Measurements from ENCODE around the gene MRPL2.
A peak's percentile ranks its signal among the peaks of the same experiment; 100 is the strongest.

MRPL2 gene

GRCh38 chr6:43075670-43076463, 16.6 kb upstream of the MRPL2 start, which contains the start of gene PTK7:
Gene PTK7, plus strand, starts transcription at chr6:43076314. Its CDS starts 175 bp downstream, at chr6:43076489.
- TF ChIP-seq POLR2A (IDR thresholded peaks at IDR 0.05; ENCODE audit: low read depth, low read length) = peak; percentile 59
- FAIRE-seq (no peak), DNase-seq (ENCODE audit: insufficient read length, low spot score) (peak; percentile 47)

- FAIRE-seq (no peak), DNase-seq (ENCODE audit: insufficient read length, low spot score) (no peak)
- no peak for TF ChIP-seq POLR2A (IDR thresholded peaks at IDR 0.05; ENCODE audit: low read depth, low read length)
These were observed 15.8 kb upstream of the MRPL2 start for GRCh38 chr6:43074847-43075669.

- no peak for TF ChIP-seq POLR2A (IDR thresholded peaks at IDR 0.05; ENCODE audit: low read depth, low read length)
- DNase-seq (ENCODE audit: insufficient read length, low spot score) (peak; percentile 75), FAIRE-seq (no peak)
These were observed 10.9 kb upstream of the MRPL2 start for GRCh38 chr6:43070028-43070632.

- DNase-seq (ENCODE audit: insufficient read length, low spot score) = no peak
- no peak for TF ChIP-seq POLR2A (IDR thresholded peaks at IDR 0.05; ENCODE audit: low read depth, low read length)
- FAIRE-seq = no peak
These were observed 3.6 kb upstream of the MRPL2 start for GRCh38 chr6:43062818-43063217.

DNA sequence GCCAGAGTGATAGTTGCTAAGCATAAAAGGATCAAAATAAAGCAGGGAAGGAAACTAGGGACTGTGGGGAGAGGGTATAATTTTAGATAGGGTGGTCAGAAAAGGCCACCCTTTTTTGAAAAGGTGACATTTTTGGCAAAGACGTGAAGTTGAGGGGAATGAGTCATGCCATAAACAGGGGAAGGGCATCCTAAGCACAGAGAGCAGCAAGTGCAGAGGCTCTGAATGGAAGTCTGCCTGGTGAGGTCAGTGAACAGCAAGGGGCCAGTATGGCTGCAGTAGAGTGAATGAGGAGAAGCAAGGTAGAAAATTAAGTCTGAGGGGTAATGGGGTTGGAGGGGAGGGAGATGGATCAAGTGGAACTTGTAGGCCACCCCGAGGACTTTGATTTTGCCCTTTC, 2.6 kb upstream of the MRPL2 start:
- no peak for FAIRE-seq
- peak; percentile 49 for DNase-seq (ENCODE audit: insufficient read length, low spot score)
- TF ChIP-seq POLR2A (IDR thresholded peaks at IDR 0.05; ENCODE audit: low read depth, low read length) = no peak

DNA sequence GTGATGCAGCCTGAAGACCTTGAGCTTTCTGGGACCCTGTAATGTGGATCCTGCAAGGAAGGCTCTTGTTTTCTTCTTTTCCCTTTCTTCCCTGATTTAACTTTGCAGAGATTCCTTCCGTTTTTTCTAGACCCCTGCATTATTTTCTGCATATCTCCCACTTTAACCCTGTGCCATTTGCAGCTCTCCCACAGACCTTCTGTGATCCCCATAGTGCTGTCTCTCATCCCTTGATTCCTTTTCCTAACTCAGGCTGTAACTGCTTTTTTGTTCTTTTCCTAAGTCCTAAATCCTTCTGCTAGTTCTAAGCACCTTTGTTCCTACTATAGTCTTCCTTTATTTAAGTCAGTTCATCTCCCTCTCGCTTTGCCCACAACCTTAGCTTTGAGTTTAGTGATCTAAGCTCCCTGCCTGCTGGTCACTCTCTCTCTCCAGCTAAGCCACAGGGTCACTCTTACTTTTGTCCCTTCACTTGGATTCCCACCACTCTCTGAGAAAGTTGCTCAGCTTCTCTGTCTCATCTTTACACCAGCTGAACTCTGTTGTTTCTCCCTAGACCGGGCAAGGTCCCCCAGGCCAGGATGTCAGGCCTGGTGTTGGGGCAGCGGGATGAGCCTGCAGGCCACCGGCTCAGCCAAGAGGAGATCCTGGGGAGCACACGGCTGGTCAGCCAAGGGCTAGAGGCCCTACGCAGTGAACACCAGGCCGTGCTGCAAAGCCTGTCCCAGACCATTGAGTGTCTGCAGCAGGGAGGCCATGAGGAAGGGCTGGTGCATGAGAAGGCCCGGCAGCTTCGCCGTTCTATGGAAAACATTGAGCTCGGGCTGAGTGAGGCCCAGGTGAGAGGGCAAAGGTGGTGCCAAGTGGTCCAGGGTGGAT, 1.8 kb upstream of the MRPL2 start:
- DNase-seq (ENCODE audit: insufficient read length, low spot score) (no peak), FAIRE-seq (no peak)
- no peak for TF ChIP-seq POLR2A (IDR thresholded peaks at IDR 0.05; ENCODE audit: low read depth, low read length)

DNA sequence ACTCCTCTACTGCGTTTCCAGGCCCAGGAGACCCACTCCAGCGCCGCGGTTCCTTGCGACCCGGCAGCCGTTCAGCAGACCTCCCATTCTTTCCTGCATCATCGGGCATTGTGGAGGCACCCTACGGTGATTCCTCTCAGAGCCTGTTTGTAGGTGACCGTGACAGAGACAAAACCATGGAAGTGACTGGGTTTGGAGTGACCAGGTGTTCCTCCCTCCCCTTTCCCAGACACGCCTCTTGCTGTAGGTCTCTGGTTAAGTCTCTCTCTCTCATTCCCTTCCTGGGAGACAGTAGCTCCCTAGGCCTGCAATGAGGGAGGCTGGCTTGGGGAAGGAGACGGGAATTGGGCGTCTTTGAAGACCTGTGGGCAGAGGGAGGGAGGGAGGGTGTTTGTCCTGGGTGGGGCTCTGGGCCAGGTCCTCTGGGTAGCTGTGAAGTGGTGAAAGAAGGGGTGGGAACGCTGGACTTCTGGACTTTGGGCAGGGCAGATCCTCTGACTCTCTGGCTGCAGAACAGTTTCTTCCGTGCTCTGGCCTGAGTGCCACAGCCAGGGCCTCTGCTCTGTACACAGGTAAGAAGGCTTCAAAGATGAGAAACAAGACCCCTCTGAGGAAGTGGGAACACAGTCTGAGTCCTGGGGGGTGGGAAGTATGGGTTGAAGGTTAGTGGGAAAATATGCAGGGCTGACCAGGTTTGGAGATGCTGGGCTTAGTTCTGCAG, 960 bp upstream of the MRPL2 start:
- TF ChIP-seq POLR2A (IDR thresholded peaks at IDR 0.05; ENCODE audit: low read depth, low read length) = no peak; the same call in 1 of the 2 replicates
- DNase-seq (ENCODE audit: insufficient read length, low spot score) (peak; percentile 36), FAIRE-seq (no peak)

- DNase-seq (ENCODE audit: insufficient read length, low spot score) (no peak), FAIRE-seq (no peak)
These were observed 703 bp downstream of the MRPL2 start for GRCh38 chr6:43058531-43058930.

GRCh38 chr6:43055966-43056365, 3.3 kb downstream of the MRPL2 start:
- FAIRE-seq (no peak), DNase-seq (ENCODE audit: insufficient read length, low spot score) (no peak)
- no peak for TF ChIP-seq POLR2A (IDR thresholded peaks at IDR 0.05; ENCODE audit: low read depth, low read length)

More at GRCh38 chr6:43058531-43058930, 703 bp downstream of the MRPL2 start:
- no peak for TF ChIP-seq POLR2A (IDR thresholded peaks at IDR 0.05; ENCODE audit: low read depth, low read length)

DNA sequence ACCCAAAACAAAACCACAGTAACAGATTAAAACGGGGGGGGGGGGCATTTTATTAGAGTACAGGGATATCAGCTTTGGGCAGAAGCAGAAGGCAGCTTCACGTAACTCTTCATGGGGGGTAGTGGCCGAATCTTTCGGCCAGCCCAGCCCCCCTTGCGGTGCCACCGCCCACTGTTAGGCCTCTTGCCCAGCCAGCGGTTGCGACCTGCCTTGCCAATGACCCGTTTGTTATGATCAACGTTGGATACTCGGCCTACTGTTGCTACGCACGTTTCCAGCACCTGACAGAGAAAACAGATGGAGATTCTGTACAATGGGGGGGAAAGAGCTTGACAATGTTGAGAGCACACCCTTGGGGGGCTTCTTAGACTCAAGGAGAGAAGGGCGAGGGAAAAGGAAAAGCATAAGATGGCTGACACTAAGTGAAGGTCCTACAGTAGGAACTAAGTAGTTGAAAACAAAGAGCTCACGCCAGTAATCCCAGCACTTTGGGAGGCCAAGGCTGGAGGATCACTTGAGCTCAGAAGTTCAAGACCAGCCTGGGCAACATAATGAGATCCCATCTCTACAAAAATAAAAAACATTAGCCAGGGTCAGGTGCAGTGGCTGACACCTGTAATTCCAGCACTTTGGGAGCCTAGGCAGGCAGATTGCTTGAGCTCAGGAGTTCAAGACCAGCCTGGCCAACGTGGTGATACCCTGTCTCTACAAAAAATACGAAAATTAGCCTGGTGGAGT, 4.9 kb downstream of the MRPL2 start:
- no peak for TF ChIP-seq POLR2A (IDR thresholded peaks at IDR 0.05; ENCODE audit: low read depth, low read length)
- DNase-seq (ENCODE audit: insufficient read length, low spot score) = no peak
- FAIRE-seq = no peak

GRCh38 chr6:43053545-43054205, 5.6 kb downstream of the MRPL2 start, which contains the start of gene CUL7:
Gene CUL7, minus strand, starts transcription at chr6:43053851. Its CDS starts 1,063 bp downstream, at chr6:43052788.
- DNase-seq (ENCODE audit: insufficient read length, low spot score) = peak; percentile 97
- peak; percentile 78 for FAIRE-seq
- peak; percentile 72 for TF ChIP-seq POLR2A (IDR thresholded peaks at IDR 0.05; ENCODE audit: low read depth, low read length)
